ENCODE measurements around the gene KCNK3. TPM values are rescaled to one million over a fixed set of nuclear protein-coding genes. Genes with fewer than 3 reads are reported as not detected.

Gene KCNK3
- total RNA-seq, 1 experiment from 2014 or later: 0.09 TPM

DNA sequence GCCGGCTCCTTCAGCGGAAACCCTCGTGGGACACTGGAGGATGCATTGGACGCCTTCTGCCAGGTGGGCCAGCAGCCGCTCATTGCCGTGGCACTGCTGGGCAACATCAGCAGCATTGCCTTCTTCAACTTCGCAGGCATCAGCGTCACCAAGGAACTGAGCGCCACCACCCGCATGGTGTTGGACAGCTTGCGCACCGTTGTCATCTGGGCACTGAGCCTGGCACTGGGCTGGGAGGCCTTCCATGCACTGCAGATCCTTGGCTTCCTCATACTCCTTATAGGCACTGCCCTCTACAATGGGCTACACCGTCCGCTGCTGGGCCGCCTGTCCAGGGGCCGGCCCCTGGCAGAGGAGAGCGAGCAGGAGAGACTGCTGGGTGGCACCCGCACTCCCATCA, 85.6 kb downstream of the KCNK3 start:
- no peak for DNase-seq
- no peaks in the 10 kb centered on the region for H3K4me1 ChIP-seq (ENCODE audit: insufficient read depth, low read length)

More for the DNA sequence above, 85.6 kb downstream of the KCNK3 start:
- no peak overlapping the region for H4K5ac ChIP-seq (ENCODE audit: insufficient read length, low read depth, low read length)
- H3K14ac ChIP-seq (ENCODE audit: insufficient read depth, low read length): no peak overlapping the region
- H3K56ac ChIP-seq (ENCODE audit: insufficient read length, low read depth, low read length): no peak overlapping the region
- H3K18ac ChIP-seq (ENCODE audit: insufficient read length, low read depth, low read length): no peak overlapping the region
- H3K79me2 ChIP-seq (ENCODE audit: insufficient read depth, low read length): no peaks in the 10 kb centered on the region
- Mint-ChIP-seq H3K4me1 (no peaks in the 10 kb centered on the region), H3K27me3 (ENCODE audit: low read depth) (no peaks in the 10 kb centered on the region), H3K36me3 (ENCODE audit: insufficient read depth in 1 of 3, low read depth in 3 of 3) (peaks cover 5 to 41% (median 11%) of the 10 kb centered on the region in 3 experiments; a peak in 6 of 7 replicates), H3K4me3 (no peak overlapping the region), H3K27ac (no peak overlapping the region), H3K9me3 (no peaks in the 10 kb centered on the region)
- no peak overlapping the region for H3K23ac ChIP-seq (ENCODE audit: insufficient read length, low read depth, low read length)
- no peaks in the 10 kb centered on the region for H3K23me2 ChIP-seq (ENCODE audit: insufficient read length, low read depth, low read length, poor library complexity, severe bottlenecking)
- no peaks in the 10 kb centered on the region for H3K9me3 ChIP-seq (ENCODE audit: control insufficient read depth, low read depth, low read length)
- H3K79me1 ChIP-seq (ENCODE audit: insufficient read depth, low read depth, low read length, poor library complexity, severe bottlenecking): no peaks in the 10 kb centered on the region
- H3T11ph ChIP-seq (ENCODE audit: low read length): no peak overlapping the region
- no peak overlapping the region for H2BK5ac ChIP-seq (ENCODE audit: insufficient read length, low read length)
- no peak overlapping the region for H4K91ac ChIP-seq (ENCODE audit: insufficient read length, low read depth, low read length)
- no peak overlapping the region for H3K4me2 ChIP-seq (ENCODE audit: insufficient read depth, insufficient read length, low read length)
- no peak overlapping the region for H4K8ac ChIP-seq (replicated peaks; ENCODE audit: insufficient read length, low read depth, low read length)
- H2BK120ac ChIP-seq (ENCODE audit: low read depth, low read length, poor library complexity, severe bottlenecking): no peak overlapping the region
- no peak overlapping the region for H2BK20ac ChIP-seq (ENCODE audit: low read depth, low read length, poor library complexity, severe bottlenecking)
- H2AFZ ChIP-seq (ENCODE audit: low read length): no peak overlapping the region
- no peaks in the 10 kb centered on the region for H4K20me1 ChIP-seq (ENCODE audit: control insufficient read depth, insufficient read depth, insufficient read length)
- TF ChIP-seq, protein P1, sequence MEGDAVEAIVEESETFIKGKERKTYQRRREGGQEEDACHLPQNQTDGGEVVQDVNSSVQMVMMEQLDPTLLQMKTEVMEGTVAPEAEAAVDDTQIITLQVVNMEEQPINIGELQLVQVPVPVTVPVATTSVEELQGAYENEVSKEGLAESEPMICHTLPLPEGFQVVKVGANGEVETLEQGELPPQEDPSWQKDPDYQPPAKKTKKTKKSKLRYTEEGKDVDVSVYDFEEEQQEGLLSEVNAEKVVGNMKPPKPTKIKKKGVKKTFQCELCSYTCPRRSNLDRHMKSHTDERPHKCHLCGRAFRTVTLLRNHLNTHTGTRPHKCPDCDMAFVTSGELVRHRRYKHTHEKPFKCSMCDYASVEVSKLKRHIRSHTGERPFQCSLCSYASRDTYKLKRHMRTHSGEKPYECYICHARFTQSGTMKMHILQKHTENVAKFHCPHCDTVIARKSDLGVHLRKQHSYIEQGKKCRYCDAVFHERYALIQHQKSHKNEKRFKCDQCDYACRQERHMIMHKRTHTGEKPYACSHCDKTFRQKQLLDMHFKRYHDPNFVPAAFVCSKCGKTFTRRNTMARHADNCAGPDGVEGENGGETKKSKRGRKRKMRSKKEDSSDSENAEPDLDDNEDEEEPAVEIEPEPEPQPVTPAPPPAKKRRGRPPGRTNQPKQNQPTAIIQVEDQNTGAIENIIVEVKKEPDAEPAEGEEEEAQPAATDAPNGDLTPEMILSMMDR (conservative IDR thresholded peaks at IDR 0.05): no peak
- no peak overlapping the region for H2AK5ac ChIP-seq (ENCODE audit: insufficient read length, low read length)
- H2BK15ac ChIP-seq (ENCODE audit: low read depth, low read length): no peak overlapping the region
- H3K27me3 ChIP-seq (ENCODE audit: insufficient read depth, low read length): no peaks in the 10 kb centered on the region
- H3K27ac ChIP-seq (ENCODE audit: insufficient read length, low read depth, low read length): no peak overlapping the region
- H3K9ac ChIP-seq (ENCODE audit: extremely low read depth, insufficient read length, low read length): no peak overlapping the region
- H3K4ac ChIP-seq (ENCODE audit: low read depth, low read length): no peak overlapping the region
- no CpG with 5 or more reads among the region's 18 CpGs for WGBS (ENCODE audit: extremely low coverage, insufficient read length, low lambda C conversion rate)
- no peak overlapping the region for H2BK12ac ChIP-seq (ENCODE audit: insufficient read length, low read depth, low read length)

Data from H9 (cell line).